T-helper 1 cell (primary cell): ENCODE results near the gene GOLGA6L7.
"Not testable (repeated sequence)": the region's sequence is repeated elsewhere in the genome, so short reads cannot be mapped to it uniquely, and the experiment has no call there.

ENCODE experiments used
- DNase-seq, 5 donors: peaks; one replicate each; pipeline ENCODE4 v3.0.0-alpha.2; 2012 to 2020

Gene GOLGA6L7

DNA sequence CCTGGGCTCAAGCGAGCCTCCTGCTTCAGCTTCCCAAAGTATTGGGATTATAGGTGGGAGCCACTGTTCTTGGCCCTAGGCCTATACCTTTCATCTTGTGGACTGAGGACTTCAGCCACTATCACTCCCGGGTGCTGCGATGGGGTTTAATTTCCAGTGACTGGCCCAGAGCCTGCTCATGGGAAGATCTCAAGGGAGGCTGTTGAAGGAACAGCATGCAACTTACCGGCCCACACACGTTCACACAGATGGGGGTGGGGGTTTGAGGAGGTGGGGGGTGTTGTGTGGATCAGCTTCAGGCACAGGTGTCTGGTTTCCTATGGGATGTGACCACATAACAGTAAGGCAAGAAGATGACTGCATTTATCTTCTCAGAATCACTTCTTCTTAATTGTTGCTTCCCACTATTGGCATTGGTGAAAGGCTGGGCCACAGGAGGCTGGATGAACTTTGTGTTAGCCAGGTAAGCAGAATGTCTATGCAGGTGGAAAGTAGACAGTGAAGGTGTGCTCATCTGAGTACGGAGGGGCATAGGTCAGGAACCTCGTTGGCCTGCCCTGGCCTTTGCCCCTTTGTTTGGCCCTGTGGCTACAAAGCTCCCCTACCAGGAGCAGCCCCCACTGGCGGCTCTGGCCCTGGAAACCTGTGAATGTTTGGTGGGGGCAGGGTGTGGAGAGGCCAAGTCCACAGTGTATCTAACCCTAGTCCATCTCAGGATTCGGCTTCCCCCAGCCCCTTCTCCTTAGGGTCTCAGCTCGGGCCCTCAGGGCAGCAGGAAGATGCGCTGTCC is 35.9 kb upstream of the GOLGA6L7 start:
- no peak for DNase-seq

DNA sequence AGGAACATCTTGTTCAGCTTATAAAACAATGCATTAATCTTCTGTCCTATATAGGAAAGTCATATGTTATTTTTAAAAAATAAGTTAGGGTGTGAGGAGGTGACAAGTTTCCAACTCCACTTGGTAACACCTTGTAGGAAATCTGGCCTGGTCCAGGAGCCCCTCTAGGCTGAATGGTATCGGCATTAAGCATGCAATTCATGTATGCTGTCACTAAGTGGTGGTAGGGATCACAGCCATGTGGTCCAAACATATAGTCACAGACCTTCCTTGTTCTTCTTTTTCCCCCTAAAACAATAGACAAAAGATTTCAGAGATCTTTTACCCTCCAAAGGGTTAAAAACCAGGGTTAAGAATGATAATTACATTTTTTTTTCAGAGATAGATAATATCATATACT is 33.2 kb upstream of the GOLGA6L7 start:
- no peak for DNase-seq

DNA sequence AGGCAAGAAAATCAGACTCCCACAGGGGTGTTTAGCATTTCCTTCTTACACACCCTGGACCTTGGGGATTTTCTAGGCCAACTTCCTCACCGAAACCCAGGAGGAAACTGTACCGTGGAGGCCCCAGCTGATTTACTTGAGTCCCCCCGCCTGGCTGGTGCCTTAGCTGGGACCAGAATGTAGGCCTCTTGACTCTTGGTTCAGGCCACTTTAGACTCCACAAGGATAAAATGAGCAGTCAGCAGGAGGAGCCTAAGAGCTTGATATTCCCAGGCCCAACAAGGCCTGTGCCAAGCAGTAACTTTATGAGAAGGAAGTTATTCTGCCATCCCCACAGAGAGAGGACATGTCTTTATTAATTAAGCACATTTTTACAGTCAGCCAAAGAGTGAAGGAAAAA is 32.7 kb upstream of the GOLGA6L7 start:
- no peak for DNase-seq

DNA sequence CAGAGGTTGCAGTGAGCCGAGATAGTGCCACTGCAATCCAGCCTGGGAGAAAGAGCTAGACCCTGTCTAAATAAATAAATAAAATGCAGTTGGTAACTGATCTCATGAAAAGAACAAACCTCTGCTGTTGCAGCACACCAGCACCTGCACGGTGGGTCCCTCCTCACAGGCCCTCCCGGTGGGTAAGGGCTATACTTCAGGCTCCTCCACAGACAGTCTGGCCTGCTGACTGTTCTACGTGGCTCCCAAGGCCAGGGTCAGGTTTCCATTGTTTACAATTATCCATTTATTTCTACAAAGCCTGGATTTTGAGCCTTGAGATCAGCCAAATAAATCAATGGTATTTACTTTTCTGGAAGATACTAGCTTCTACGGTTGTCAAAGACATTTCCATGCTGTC is 32.2 kb upstream of the GOLGA6L7 start:
- DNase-seq = no peak

DNA sequence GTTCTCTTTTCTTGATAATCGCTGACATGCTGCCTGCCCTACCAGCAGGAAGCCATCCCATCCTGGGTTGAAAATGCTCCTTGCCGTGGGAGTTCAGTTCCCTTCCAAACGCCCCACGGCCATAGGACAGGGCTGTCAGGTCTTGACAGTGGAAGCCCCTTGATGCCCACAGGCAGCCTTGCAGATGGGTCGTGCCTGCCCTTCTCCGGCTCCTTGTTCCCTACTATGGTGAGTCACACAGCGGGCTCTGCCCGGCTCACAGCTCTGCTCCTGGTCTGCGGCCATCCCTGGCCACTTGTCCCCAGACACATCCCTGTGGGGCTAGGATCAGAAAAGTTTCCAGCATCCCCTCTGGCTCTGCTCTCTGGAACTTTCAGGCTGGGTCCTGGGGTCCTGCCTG is 31.1 kb upstream of the GOLGA6L7 start:
- no peak for DNase-seq

DNA sequence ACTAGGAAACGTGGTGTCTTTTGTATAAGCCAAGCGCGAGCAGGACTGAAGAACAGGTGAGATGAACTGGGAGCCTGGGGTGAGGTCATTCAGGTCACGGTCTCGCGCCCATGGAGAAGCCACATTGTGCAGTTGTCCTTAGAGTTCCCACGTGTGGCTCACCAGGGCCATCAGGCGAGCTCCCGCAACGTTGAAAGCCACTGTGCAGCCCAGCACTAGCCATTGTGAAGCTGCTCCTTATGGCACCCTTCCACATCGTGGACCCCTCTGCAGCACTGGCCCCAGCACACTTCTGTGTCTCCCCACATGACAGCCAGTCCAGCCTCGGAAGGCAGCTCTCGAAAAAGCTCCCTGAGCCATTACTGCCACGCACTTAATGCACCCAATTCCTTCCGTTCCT is 29.8 kb upstream of the GOLGA6L7 start:
- no peak for DNase-seq

DNA sequence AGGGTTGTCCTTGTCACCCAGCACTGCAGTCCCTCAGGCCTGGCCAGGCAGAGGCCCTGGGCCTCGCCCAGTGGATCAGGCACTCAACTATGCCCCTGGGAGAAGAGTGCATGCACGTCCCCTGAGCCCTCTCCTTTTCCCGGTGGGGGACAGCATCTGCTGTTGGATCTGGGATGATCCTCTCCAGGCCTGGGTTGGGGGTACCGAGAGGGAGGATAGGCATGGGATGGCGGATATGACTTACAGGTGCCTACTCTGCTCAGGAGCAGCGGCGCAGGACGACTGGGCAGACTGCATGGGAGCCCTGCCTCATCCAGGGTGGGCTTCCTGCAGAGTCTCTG is 28.4 kb upstream of the GOLGA6L7 start:
- no peak for DNase-seq

DNA sequence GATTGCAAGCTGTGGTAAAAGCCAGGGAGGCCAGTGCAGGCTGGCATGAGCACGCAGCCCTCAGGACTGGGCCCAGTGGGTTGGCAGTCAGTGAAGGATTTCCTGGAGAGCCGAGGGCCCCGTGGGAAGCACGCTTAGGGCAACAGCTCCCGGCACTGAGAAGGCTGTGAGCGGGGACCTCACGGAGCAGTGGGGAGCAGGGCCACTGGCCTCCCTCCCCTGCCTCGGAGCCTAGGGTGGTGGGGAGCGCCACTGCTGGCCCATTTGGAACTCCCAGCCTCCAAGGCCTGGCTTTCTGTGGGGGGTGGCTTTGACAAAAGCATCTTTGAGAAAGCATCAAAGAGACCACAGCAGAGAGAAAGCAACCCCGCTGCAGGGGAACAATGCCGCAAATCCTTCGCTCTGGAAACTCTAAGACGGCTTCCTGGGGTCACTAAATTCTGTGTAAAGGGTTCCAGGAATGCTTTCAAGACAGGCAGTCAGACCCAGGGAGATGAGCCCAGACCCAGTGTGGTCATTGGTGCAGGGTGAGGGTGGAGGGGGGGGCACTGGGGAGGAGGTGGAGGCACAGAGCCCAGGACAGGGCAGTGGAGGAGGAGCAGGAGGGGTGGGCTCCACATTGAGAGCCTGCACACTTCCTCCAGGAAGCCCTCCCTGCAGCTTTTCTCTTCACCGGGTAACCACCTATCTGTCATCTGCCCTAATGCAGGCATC is 27.8 kb upstream of the GOLGA6L7 start:
- DNase-seq = no peak

DNA sequence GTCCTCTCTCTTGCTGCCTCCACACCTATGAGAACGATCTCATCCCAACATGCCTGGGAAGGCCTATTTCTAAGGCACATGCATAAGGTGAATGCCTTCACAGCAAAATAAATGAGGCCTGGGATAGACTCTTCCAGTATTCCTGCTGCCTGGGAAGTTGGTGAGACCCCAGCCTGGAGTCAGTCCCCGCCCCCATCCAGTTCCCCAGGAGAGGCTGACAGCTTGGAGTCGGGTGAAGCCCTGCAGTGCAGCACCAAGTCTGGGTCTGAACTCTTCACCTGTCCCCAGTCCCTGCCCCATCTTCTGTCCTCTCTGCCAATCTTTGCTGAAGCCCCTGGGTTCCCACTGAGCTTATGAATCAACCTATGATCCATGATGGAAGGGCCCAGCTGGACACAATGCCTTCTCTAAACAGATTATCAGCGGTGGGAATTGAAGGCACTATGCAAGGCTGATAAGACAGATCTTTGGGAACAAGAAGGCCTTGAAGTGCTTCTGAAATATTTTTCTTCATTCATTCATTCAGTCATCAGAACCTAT is 27.1 kb upstream of the GOLGA6L7 start:
- no peak for DNase-seq

DNA sequence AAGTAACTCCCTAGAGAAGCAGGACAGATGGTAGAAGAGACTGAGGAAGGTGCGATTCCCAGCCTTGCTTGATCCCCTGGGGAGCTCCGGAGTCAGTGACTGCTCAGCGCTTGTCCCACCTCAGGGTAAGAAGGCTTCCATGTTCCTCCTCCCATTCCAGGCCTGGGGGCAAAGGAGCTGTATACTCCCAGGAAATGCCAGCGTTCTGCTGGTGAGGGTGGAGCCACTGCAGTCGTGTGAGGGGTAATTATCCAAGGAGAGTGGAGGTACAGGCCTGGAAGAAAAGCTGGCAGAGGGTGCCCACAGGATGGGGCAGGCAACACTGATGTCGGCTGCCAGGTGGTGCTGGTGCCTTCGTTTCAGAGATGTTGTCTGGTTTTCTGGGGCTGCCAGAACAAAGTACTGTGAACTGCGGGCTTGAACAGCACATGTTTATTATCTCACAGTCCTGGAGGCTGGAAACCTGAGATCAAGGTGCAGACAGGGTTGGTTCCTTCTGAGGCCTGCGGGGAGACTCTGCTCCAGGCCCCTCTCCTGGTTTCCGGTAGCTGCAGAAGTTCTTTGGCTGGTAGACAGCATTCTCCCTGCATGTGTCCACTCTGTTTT is 25.2 kb upstream of the GOLGA6L7 start:
- peak in 1 of 5 donors; percentile 27 for DNase-seq

DNA sequence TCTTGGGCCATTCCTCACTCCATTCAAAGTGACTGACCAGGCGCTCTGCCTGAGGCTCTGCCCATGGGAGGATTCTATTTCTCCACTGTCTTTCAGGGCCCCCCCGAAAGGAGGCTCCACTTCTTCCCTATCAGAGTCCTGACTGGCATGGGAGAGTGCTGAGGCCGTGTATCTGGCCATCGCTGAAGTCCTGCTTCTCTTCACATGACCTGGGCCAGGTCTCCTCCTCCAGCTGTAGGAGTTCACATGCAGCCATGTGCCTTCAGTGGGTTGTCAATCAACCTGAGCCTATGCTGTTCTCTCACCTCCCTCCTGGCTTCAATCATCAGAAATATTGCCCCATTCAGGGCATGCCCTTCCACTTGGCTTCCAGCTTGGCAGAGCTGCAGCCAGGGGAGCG is 24.6 kb upstream of the GOLGA6L7 start:
- no peak for DNase-seq

DNA sequence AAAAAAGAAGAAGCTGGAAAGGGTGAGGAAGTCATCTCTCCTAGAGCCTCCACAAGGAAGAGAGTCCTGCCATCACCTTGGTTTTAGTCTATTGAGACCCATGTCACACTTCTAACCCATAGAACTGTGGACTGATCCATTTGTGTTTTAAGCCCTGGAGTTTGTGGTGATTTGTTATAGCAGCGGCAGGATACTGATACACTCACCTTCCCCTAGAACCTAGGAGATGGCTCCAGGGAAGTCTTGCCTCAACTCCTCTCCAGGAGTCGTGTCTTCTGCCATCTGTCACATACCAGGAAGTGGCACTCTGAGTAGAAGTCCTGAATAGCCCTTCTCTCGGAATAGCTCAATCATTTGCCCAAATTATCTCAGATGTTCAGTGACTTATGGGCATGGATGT is 22.7 kb upstream of the GOLGA6L7 start:
- DNase-seq = no peak

DNA sequence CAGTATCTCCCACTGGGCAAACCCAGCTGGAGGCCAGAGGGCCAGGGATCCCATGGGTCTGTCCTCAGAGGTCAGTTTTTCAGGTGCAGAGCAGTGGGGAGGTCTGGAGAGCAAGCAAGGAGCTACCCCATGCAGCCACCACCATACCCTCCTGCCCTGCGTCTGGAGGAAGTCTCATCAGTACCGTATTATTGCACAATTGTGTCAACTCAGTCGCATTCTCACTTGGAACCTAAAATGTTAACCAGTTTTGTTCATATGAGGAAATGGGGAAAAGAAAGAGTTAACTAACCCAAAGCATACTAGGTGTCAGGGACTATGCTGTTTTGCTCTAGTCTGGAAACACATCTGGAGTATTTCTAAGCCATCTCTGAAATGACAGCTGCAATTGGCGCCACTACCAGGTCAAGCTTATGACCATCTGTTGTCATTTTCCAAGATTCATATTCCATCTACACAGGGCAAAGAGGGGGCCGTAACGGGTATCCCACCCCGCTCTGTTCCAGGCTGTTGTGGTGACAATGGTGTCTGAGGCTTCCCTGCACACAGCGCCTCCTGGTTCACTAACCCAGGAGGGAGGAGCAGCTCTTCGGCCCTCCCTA is 20.4 kb upstream of the GOLGA6L7 start:
- no peak for DNase-seq

DNA sequence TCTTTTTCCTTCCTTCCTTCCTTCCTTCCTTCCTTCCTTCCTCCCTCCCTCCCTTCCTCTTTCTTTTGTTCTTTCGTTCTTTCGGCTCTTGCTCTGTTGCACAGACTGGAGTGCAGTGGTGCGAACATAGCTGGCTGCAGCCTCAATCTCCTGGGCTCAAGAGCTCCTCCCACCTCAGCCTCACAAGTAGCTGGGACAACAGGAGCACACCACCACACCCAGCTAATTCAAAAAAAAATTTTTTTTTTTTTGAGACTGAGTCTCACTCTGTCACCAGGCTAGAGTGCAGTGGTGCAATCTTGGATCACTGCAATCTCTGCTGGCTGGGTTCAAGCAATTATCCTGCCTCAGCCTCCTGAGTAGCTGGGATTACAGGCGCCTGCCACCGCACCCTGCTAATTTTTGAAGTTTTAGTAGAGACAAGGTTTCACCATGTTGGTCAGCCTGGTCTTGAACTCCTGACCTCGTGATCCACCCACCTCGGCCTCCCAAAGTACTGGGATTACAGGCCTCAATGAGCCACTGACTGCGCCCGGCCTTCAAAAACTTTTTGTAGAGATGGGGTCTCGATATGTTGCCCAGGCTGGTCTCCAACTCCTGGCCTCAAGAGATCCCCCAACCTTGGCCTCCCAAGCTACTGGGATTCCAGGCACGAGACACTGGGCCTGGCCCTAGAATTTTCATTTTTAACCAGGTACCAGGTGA is 13.3 kb upstream of the GOLGA6L7 start:
- DNase-seq = not testable (repeated sequence)

DNA sequence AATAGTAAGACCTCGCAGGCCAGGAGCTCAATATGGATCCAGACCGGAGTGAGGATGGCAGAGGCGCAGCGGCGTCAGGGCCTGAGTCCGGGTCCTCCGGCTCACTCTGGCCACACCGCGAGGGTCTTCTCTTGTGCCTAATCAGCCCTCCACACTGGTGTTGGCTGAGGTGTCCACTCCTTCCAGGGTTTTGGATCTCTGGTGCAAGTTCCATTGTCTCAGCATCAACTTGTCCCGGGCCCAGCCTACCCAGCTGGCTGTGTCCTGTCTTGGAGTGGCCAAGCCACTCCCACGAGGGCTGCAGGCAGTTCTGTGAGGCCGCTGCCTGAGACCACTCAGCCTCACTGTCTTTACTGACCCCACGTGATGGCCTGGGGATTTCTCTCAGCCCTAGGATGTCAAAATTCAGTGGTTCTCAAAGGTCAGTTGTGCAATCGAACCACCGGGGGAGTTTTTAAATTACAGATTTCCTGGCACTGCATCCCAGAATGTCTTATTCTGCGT is 12.6 kb upstream of the GOLGA6L7 start:
- DNase-seq = no peak

DNA sequence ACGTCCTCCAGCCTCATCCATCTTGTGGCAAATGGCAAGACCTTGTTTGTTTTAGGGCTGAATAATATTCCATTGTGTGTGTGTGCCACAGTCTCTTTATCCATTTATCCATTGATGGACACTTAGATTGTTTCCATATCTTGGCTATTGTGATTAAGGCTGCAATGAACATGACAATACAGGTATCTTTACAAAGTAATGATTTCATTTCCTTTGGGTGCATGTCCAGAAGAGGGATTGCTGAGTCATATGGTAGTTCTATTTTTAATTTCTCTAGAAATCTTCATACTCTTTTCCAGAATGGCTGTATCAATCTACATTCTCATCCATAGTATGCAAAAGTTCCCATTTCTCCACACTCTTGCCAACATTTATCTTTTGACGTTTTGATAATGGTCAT is 6.1 kb upstream of the GOLGA6L7 start:
- not testable (repeated sequence) for DNase-seq

DNA sequence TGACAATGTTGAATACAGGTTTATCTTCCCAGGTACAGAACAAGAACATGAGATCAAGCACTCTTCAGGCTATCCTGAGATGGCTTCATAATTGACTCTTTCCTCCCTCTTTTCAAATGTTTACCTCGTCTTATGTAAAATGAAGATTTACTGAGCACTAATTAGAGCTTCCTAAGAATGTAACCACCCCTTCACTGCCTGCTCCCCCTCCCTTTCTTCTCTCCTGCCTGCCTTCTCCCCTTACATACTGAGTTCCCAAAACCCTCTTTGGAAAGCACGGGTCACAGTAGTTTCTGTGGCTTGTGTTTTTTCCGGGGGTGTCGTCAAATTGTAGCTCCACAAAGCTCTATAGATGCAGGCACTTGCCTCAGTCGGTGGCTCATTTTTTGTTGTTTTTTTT is 5.2 kb upstream of the GOLGA6L7 start:
- not testable (repeated sequence) for DNase-seq

DNA sequence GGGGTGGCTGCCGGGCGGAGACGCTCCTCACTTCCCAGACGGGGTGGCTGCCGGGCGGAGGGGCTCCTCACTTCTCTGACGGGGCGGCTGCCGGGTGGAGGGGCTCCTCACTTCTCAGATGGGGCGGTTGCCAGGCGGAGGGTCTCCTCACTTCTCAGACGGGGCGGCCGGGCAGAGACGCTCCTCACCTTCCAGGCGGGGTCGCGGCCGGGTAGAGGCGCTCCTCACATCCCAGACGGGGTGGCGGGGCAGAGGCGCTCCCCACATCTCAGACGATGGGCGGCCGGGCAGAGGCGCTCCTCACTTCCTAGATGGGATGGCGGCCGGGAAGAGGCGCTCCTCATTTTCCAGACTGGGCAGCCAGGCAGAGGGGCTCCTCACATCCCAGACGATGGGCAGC is 1.3 kb upstream of the GOLGA6L7 start:
- not testable (repeated sequence) for DNase-seq

DNA sequence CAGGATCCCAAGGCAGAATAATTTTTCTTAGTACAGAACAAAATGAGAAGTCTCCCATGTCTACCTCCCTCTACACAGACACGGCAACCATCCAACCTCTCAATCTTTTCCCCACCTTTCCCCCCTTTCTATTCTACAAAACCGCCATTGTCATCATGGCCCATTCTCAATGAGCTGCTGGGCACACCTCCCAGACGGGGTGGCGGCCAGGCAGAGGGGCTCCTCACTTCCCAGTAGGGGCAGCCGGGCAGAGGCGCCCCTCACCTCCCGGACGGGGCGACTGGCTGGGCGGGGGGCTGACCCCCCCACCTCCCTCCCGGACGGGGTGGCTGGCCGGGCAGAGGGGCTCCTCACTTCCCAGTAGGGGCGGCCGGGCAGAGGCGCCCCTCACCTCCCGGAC is 827 bp upstream of the GOLGA6L7 start:
- DNase-seq = not testable (repeated sequence)

DNA sequence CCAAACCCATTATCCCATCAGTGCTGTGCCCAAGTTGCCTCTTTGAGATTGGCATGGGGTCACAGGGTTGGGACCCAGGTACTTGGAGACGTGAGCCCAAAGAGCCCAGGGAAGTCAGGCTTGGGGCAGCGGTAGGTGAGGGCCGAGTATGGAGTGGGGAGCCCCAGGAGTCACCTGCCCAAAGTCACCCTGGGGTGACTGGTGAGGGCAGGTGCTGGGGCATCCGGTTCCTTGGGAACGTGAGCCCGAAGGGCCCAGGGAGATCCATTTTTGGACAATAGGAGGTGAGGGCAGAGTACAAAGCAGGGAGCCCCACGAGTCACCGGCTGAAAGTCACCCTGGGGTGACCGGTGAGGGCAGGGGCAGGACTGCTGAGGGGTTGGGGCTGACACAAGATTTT is 485 bp downstream of the GOLGA6L7 start:
- DNase-seq = not testable (repeated sequence)

DNA sequence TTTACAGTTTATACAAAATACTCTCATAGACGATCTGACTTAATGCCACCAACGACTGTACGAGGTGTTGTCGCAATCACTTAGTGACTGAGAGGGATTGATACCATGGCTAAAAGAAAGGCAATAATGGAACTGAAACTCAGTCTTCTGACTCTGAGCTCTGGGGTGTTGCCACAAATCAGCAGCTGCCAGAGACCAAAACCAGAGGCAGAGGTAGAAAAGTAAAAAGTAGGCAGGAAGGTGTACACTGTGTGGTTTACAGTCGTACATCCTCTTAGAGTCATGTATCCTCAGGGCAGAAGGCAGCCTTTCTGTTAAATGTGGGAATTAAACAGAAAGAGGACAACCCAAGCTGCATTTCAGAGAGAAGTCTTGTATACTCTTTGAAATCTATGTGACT is 1.2 kb downstream of the GOLGA6L7 start:
- DNase-seq = not testable (repeated sequence)

DNA sequence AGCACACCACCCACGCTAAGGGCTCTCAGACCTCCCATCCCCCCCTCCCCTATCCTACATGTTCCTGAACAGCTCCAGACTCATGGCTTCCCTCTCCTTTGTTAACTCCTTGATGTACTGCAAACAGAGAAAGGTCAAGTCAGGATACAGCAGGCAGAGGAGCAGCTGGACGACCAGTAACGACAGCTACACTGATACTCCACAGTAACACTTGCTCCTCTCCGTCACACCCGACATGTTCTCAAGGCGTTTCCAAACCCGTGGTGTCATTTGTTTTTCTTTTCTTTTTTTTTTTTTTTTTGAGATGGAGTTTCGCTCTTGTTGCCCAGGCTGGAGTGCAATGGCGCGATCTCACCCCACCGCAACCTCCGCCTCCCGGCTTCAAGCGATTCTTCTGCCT is 4.3 kb downstream of the GOLGA6L7 start:
- DNase-seq = not testable (repeated sequence)

DNA sequence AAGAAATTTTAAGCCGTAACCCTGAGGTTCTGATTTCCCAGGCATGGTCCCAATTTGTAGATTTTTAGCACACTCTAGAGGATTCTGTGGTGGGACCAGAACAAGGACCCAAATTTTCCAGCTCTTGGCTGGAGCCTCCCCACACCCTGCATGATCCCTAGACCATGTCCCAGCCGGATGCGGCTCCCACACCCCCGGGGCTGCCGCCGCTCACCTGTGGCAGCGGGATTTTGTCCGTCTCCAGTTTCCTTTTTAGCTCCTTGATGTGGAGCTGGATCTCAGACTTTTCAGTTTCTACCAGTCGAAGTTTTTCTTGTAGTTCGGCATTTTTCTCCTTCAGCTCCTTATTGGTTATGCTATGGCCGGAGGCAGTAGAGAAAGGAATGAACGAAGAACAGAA is 4.9 kb downstream of the GOLGA6L7 start:
- not testable (repeated sequence) for DNase-seq
